Measurements from ENCODE around the gene PIH1D1. TPM values are rescaled to one million over a fixed set of nuclear protein-coding genes. Genes with fewer than 3 reads are reported as not detected.

Gene PIH1D1
- total RNA-seq (2016; rRNA removed; fragmentation: Illumina TruSeq; extraction: Trizol) (94.9 and 110 TPM in 2 replicates), polyA plus RNA-seq (2011; rRNA removed) (126 and 137 TPM in 2 replicates), polyA minus RNA-seq (2011; rRNA and poly(A)+ RNA removed; ENCODE audit: low replicate concordance) (83.0 and 106 TPM in 2 replicates), Bru-seq, nascent RNA (percentile 69 among the genes with signal in this experiment), BruChase-seq, experiment 1, labeled RNA remaining after a 6-hour chase (percentile 88 among the genes with signal in this experiment), BruChase-seq, experiment 2, labeled RNA remaining after a 2-hour chase (percentile 85 among the genes with signal in this experiment)
- 60.4 and 74.8 TPM in 2 replicates for total RNA-seq (2016; cell fraction: cytosol; rRNA removed; fragmentation: Illumina TruSeq; extraction: Trizol; ENCODE audit: low read depth)
- 105 and 114 TPM in 2 replicates for total RNA-seq (2016; cell fraction: insoluble cytoplasmic fraction; rRNA removed; fragmentation: Illumina TruSeq; extraction: Trizol)
- 77.7 and 93.8 TPM in 2 replicates for total RNA-seq (2016; cell fraction: membrane; rRNA removed; fragmentation: Illumina TruSeq; extraction: Trizol)
- 75.2 and 89.0 TPM in 2 replicates for total RNA-seq (2016; cell fraction: nucleus; rRNA removed; fragmentation: Illumina TruSeq; extraction: Trizol)
- polyA plus RNA-seq (2011; cell fraction: cytosol; rRNA removed) = 117 and 150 TPM in 2 replicates
- polyA plus RNA-seq (2011; cell fraction: nucleus; rRNA removed) = 281 and 313 TPM in 2 replicates
- 108 and 121 TPM in 2 replicates for polyA plus RNA-seq (2012)
- polyA plus RNA-seq (2016; cell fraction: cytosol; fragmentation: Illumina TruSeq; extraction: Trizol; ENCODE audit: low read depth) = 33.5 and 45.1 TPM in 2 replicates
- 86.6 and 90.0 TPM in 2 replicates for polyA plus RNA-seq (2016; cell fraction: insoluble cytoplasmic fraction; fragmentation: Illumina TruSeq; extraction: Trizol; ENCODE audit: low read depth)
- polyA plus RNA-seq (2016; cell fraction: membrane; fragmentation: Illumina TruSeq; extraction: Trizol; ENCODE audit: low read depth) = 42.8 and 56.0 TPM in 2 replicates
- polyA plus RNA-seq (2016; cell fraction: nucleus; fragmentation: Illumina TruSeq; extraction: Trizol; ENCODE audit: insufficient read depth, low read depth) = 175 and 195 TPM in 2 replicates
- polyA minus RNA-seq (2011; cell fraction: cytosol; rRNA and poly(A)+ RNA removed) = 40.9 and 42.6 TPM in 2 replicates
- 50.9 and 63.0 TPM in 2 replicates for polyA minus RNA-seq (2011; cell fraction: nucleus; rRNA and poly(A)+ RNA removed)
- long read RNA-seq, experiment 1, transcript PIH1D1-201 (9 exons, 1,192 nt) = major isoform, 113 of 144 reads
- long read RNA-seq, experiment 1, partial matches to known transcripts = 2 of 144 reads
- long read RNA-seq, experiment 1, other reads (novel, unspliced or antisense) = 25 of 144 reads
- long read RNA-seq, experiment 2, transcript PIH1D1-201 (9 exons, 1,192 nt) = major isoform, 136 of 196 reads
- long read RNA-seq, experiment 2, partial matches to known transcripts = 11 of 196 reads
- long read RNA-seq, experiment 2, other reads (novel, unspliced or antisense) = 44 of 196 reads

DNA sequence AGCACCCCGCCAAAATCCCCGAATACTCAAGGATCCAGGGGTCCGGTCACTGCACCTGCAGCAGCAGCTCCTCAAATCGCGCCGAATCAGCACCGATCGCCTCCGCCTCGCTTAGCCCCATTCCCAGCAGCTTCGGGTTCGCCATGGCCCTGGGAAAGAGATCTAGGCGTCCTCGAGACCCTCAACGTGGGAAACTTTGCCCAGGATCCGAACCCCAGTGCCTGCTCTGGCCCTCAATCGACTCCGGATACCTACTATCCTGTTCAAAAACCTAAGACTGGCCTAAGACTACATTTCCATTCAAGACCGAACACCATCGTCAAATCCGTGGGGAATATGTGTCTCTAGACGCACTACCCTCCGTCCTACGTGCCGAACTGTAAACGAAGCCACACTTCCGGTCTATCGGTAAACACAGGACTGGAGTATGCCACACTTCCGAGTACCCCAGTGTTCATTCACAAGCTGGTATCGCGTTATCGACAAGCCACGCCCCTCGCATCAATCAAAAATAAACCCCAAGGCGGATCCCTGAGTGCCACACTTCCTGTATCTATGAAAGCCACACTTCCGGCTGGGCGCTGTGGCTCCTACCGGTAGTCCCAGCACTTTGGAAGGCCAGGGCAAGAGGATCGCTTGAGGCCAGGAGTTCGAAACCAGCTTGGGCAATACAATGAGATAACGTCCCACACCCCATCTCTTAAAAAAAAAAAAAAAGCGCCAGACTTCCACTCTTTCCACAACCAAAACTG, at the start of gene PIH1D1:
Gene PIH1D1 (minus strand): TSS at position 385 of the 752 bp plus-strand sequence. CDS start 240 bp downstream, at position 145.
- no peaks in the 10 kb centered on the region; a peak in 1 of 5 replicates for H3K27me3 ChIP-seq (ENCODE audit: control insufficient read depth in 1 of 2, insufficient read depth in 2 of 2, low read length in 2 of 2)
- H4K20me1 ChIP-seq (ENCODE audit: insufficient read depth, low read length) = no peaks in the 10 kb centered on the region
- in situ Hi-C loops (cut with HindIII; ENCODE audit: extremely low pct_ligation_motif_present, low pct_unique_long_range_greater_than_20kb) = no loop called here
- DNase-seq (ENCODE audit: low spot score) (peak; percentile 99), ATAC-seq (peak; percentile 85), FAIRE-seq (peak; percentile 99)
- H3K9me3 ChIP-seq (ENCODE audit: low read length) = no peaks in the 10 kb centered on the region
- H3K4me3 ChIP-seq (replicated peaks in 1 of 3; ENCODE audit: insufficient read depth in 1 of 3, low read depth in 2 of 3, low read length in 3 of 3) = peak within 1 kb of the TSS; percentile 93 to 98 (median 95)
- whole genome bisulfite sequencing (ENCODE audit: low lambda C conversion rate) = under 1% methylated on average over 12 of the region's 42 CpGs
- H3K4me1 ChIP-seq (ENCODE audit: insufficient read depth, low read length) = peaks cover 35% of the 10 kb centered on the region
- TSS peak; percentile 85 for BruUV-seq (replicated peaks)
- peak within 1 kb of the TSS; percentile 99 for H3K27ac ChIP-seq (ENCODE audit: extremely low read length, insufficient read depth, low read length)
- peak within 1 kb of the TSS; percentile 92 for H3K4me2 ChIP-seq (ENCODE audit: low read depth, low read length)
- intact Hi-C loops (cut with micrococcal nuclease; ENCODE audit: unreplicated experiment) = no loop called here
- ChIA-PET CTCF (ENCODE audit: low intra/inter-chr PET ratio, low total read pairs) (no interaction called here), POLR2A (interaction anchor here (0.6 to 3.4 kb wide), 15 partner anchors 8 to 225 kb away, joined by 3 to 34 read pairs (median 4); partner anchors contain the start of genes DKKL1, FLT3LG, PRMT1 and RPS11)
- peaks cover 29% of the 10 kb centered on the region for H3K79me2 ChIP-seq (ENCODE audit: insufficient read depth, low read length)
- peaks cover 6 to 22% of the 10 kb centered on the region in 2 experiments; a peak in 3 of 5 replicates for H3K36me3 ChIP-seq (replicated peaks in 1 of 2; ENCODE audit: control insufficient read depth in 1 of 2, insufficient read depth in 2 of 2, low read length in 2 of 2)
- H2AFZ ChIP-seq (ENCODE audit: low read length) = peak within 1 kb of the TSS; percentile 93
- peak within 1 kb of the TSS; percentile 99 for H3K9ac ChIP-seq (ENCODE audit: insufficient read depth, low read depth, low read length)
- TF ChIP-seq TBX2 (CRISPR knock-in tag; IDR thresholded peaks at IDR 0.05; ENCODE audit: borderline replicate concordance) (peak; percentile 52; the same call in 1 of the 2 replicates), MEIS1 (CRISPR knock-in tag; IDR thresholded peaks at IDR 0.05; ENCODE audit: borderline replicate concordance) (peak; percentile 65), ZNF10 (CRISPR knock-in tag; IDR thresholded peaks at IDR 0.05; ENCODE audit: borderline replicate concordance, low read depth) (no peak), HES4 (CRISPR knock-in tag; IDR thresholded peaks at IDR 0.05; ENCODE audit: borderline replicate concordance) (peak; percentile 66; the same call in 1 of the 2 replicates), ZMYM4 (CRISPR knock-in tag; IDR thresholded peaks at IDR 0.05) (0 out of 2 replicates have a peak, but pooled peaks have one; percentile 28), ZNF441 (CRISPR knock-in tag; IDR thresholded peaks at IDR 0.05; ENCODE audit: borderline replicate concordance) (0 out of 2 replicates have a peak, but pooled peaks have one; percentile 52), ZNF354B (CRISPR knock-in tag; IDR thresholded peaks at IDR 0.05) (peak; percentile 45; the same call in 1 of the 2 replicates), NFE2L2 (IDR thresholded peaks at IDR 0.05; ENCODE audit: low read length) (no peak), POGZ (CRISPR knock-in tag; IDR thresholded peaks at IDR 0.05) (0 out of 2 replicates have a peak, but pooled peaks have one; percentile 15), ZNF430 (CRISPR knock-in tag; IDR thresholded peaks at IDR 0.05) (no peak), HDAC1 (CRISPR knock-in tag; IDR thresholded peaks at IDR 0.05) (peak; percentile 61; the same call in 1 of the 2 replicates), MXD4 (CRISPR knock-in tag; IDR thresholded peaks at IDR 0.05) (0 out of 2 replicates have a peak, but pooled peaks have one; percentile 26)
- TF ChIP-seq, protein P1, sequence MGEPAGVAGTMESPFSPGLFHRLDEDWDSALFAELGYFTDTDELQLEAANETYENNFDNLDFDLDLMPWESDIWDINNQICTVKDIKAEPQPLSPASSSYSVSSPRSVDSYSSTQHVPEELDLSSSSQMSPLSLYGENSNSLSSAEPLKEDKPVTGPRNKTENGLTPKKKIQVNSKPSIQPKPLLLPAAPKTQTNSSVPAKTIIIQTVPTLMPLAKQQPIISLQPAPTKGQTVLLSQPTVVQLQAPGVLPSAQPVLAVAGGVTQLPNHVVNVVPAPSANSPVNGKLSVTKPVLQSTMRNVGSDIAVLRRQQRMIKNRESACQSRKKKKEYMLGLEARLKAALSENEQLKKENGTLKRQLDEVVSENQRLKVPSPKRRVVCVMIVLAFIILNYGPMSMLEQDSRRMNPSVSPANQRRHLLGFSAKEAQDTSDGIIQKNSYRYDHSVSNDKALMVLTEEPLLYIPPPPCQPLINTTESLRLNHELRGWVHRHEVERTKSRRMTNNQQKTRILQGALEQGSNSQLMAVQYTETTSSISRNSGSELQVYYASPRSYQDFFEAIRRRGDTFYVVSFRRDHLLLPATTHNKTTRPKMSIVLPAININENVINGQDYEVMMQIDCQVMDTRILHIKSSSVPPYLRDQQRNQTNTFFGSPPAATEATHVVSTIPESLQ (CRISPR knock-in tag; conservative IDR thresholded peaks at IDR 0.05) = no peak
- TF ChIP-seq, protein P2, sequence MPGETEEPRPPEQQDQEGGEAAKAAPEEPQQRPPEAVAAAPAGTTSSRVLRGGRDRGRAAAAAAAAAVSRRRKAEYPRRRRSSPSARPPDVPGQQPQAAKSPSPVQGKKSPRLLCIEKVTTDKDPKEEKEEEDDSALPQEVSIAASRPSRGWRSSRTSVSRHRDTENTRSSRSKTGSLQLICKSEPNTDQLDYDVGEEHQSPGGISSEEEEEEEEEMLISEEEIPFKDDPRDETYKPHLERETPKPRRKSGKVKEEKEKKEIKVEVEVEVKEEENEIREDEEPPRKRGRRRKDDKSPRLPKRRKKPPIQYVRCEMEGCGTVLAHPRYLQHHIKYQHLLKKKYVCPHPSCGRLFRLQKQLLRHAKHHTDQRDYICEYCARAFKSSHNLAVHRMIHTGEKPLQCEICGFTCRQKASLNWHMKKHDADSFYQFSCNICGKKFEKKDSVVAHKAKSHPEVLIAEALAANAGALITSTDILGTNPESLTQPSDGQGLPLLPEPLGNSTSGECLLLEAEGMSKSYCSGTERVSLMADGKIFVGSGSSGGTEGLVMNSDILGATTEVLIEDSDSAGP (CRISPR knock-in tag; IDR thresholded peaks at IDR 0.05; ENCODE audit: borderline replicate concordance) = peak; percentile 71; the same call in 1 of the 2 replicates
